ENCODE results near the gene RNU4-1.

RNU4-1 gene

DNA sequence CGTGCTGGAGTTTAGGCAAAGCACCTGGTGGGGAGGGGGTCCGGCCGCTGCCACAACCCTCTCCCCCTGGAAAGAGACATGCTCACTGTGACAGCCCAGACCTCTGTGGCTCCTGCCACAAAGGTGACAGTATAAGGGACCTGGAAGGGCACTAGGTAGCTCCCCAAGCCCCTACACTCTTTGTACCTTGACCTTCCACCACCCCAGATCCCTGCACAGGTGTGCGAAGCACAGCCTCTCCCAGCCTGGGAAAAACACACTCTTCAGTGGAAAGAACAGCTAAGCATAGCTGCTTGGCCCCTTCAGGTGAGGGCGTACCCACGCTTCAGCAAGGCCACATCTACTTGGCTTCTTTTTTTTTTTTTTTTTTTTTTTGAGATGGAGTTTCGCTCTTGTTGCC lies 39.5 kb upstream of the RNU4-1 start:
- no peak for DNase-seq
- H3K4me3 ChIP-seq (ENCODE audit: low read depth, low read length) = no peak overlapping the region
- no peak overlapping the region for H3K27ac ChIP-seq
- in situ Hi-C loops (cut with HindIII; ENCODE audit: low pct_ligation_motif_present, low sequenced_read_pairs) = no loop called here
- no peaks in the 10 kb centered on the region for H3K36me3 ChIP-seq (replicated peaks)
- no peaks in the 10 kb centered on the region for H3K27me3 ChIP-seq (replicated peaks)
- TF ChIP-seq, protein P1, sequence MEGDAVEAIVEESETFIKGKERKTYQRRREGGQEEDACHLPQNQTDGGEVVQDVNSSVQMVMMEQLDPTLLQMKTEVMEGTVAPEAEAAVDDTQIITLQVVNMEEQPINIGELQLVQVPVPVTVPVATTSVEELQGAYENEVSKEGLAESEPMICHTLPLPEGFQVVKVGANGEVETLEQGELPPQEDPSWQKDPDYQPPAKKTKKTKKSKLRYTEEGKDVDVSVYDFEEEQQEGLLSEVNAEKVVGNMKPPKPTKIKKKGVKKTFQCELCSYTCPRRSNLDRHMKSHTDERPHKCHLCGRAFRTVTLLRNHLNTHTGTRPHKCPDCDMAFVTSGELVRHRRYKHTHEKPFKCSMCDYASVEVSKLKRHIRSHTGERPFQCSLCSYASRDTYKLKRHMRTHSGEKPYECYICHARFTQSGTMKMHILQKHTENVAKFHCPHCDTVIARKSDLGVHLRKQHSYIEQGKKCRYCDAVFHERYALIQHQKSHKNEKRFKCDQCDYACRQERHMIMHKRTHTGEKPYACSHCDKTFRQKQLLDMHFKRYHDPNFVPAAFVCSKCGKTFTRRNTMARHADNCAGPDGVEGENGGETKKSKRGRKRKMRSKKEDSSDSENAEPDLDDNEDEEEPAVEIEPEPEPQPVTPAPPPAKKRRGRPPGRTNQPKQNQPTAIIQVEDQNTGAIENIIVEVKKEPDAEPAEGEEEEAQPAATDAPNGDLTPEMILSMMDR (IDR thresholded peaks at IDR 0.05; ENCODE audit: low read depth, low read length, missing control alignments) = no peak

DNA sequence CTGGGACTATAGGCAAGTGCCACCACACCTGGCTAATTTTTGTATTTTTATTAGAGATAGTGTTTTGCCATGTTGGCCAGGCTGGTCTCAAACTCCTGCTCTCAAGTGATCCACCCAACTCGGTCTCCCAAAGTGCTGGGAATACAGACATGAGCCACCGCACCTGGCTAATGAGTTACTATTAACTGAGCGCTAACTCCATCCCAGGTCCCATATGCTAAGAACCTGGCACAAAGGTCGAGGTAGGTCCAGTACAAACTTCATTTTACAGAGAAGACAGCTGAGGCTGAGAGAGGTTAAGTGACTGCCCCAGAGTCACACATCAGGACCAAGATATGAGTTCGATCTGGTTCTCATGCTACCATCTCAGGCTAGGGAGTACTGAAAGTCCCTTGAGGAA lies 39.0 kb upstream of the RNU4-1 start:
- Histone ChIP-seq H3K36me3 (replicated peaks) (no peaks in the 10 kb centered on the region), H3K4me3 (ENCODE audit: low read depth, low read length) (no peak overlapping the region), H3K27ac (no peak overlapping the region), H3K27me3 (replicated peaks) (no peaks in the 10 kb centered on the region)
- no peak for DNase-seq
- in situ Hi-C loops (cut with HindIII; ENCODE audit: low pct_ligation_motif_present, low sequenced_read_pairs) = no loop called here
- TF ChIP-seq, protein P1 (IDR thresholded peaks at IDR 0.05; ENCODE audit: low read depth, low read length, missing control alignments) = no peak

DNA sequence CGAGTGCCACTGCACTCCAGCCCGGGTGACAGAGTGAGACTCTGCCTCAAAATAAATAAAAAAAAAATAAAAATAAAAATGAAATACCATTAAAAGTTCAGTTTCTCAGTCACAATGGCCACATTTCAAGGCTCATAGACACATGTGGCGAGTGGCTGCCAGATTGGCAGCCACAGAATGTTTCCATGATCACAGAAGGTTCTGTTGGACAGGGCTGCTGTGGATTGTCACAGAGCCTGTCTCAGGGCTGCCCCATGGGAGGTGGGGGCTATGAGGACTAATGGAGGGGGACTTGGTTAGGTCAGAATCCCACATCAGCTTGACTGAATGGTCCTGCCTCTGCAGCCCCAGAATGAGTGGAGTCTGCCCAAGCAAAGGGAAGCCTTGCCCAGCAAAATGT lies 38.4 kb upstream of the RNU4-1 start:
- Histone ChIP-seq H3K27ac (no peak overlapping the region), H3K4me3 (ENCODE audit: low read depth, low read length) (no peak overlapping the region), H3K27me3 (replicated peaks) (no peaks in the 10 kb centered on the region), H3K36me3 (replicated peaks) (no peaks in the 10 kb centered on the region)
- in situ Hi-C loops (cut with HindIII; ENCODE audit: low pct_ligation_motif_present, low sequenced_read_pairs) = no loop called here
- no peak for DNase-seq
- TF ChIP-seq, protein P1 (IDR thresholded peaks at IDR 0.05; ENCODE audit: low read depth, low read length, missing control alignments) = no peak

DNA sequence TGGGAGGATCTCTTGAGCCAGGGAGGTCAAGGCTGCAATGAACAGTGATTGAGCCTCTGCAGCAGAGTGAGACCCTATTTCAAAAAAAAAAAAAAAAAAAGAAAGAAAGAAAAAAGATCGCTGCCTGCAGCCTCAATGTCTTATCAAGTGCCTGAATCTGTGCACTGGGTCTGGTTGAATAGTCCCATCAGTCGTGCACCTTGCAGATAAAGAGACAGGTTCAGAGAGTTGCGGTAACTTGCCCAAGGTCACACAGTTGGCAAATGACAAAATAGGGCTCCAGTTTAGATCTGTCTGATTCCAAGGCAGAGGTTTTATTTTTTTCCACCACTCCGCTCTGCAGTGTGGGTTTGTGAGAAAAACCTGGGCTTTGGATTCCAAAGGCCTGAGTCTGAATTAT lies 35.2 kb upstream of the RNU4-1 start:
- Histone ChIP-seq H3K27me3 (replicated peaks) (no peaks in the 10 kb centered on the region), H3K4me3 (ENCODE audit: low read depth, low read length) (no peak overlapping the region), H3K27ac (no peak overlapping the region), H3K36me3 (replicated peaks) (no peaks in the 10 kb centered on the region)
- in situ Hi-C loops (cut with HindIII; ENCODE audit: low pct_ligation_motif_present, low sequenced_read_pairs) = no loop called here
- no peak for DNase-seq
- TF ChIP-seq, protein P1 (IDR thresholded peaks at IDR 0.05; ENCODE audit: low read depth, low read length, missing control alignments) = no peak

DNA sequence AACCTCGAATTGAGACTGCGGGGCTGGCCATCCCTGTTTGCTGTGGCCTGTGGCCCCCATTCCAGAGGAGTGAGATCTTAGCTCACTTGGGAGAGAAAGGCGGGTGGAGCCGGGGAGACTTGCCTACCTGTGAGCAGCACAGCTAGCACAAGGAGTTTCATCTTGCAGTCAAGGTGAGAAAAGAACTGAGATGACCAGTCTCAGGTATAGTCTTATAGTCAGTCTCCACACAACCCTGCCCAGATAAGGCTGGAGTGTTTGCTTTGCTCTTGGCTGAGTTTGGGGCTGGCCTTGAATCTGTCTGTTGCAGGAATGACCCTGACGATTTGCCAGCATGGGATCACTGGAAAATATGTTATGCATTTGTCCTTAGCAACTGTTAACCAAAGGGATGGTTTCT lies 34.6 kb upstream of the RNU4-1 start, which contains the start of gene PLA2G1B:
TSS of gene PLA2G1B (minus strand) at position 187 of the 400 bp plus-strand sequence. CDS start at position 161, 26 bp downstream.
- in situ Hi-C loops (cut with HindIII; ENCODE audit: low pct_ligation_motif_present, low sequenced_read_pairs) = no loop called here
- H3K27me3 ChIP-seq (replicated peaks) = no peaks in the 10 kb centered on the region
- DNase-seq = no peak
- TF ChIP-seq, protein P1 (IDR thresholded peaks at IDR 0.05; ENCODE audit: low read depth, low read length, missing control alignments) = no peak
- H3K4me3 ChIP-seq (ENCODE audit: low read depth, low read length) = no peak within 1 kb of the TSS
- no peaks in the 10 kb centered on the region for H3K36me3 ChIP-seq (replicated peaks)
- H3K27ac ChIP-seq = no peak within 1 kb of the TSS

DNA sequence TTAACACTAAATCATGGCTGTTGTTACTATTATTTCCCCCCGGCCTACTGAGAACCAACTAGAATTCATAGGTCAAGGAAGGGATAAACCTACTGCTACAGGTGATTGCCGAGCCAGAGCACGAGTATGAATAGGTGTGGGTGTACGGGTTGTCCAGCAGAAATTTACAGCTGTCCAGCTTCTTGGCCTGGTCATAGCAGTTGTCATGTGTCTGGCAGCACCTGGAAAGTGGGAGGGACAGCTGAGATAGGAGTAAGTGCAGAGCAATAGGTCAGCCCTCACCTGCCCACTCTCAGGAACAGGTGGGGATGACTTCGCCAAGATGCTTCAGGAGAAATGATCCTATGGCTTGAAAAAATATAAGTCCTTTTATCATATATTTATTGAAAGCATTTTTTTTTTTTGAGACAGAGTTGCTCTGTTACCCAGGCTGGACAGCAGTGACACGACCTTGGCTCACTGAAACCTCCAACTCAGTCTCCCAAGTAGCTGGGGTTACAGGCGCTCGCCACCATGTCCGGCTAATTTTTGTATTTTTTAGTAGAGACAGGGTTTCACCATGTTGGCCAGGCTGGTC lies 31.9 kb upstream of the RNU4-1 start:
- Histone ChIP-seq H3K27ac (no peak overlapping the region), H3K27me3 (replicated peaks) (no peaks in the 10 kb centered on the region), H3K4me3 (ENCODE audit: low read depth, low read length) (no peak overlapping the region), H3K36me3 (replicated peaks) (no peaks in the 10 kb centered on the region)
- no peak for DNase-seq
- in situ Hi-C loops (cut with HindIII; ENCODE audit: low pct_ligation_motif_present, low sequenced_read_pairs) = no loop called here
- TF ChIP-seq, protein P1 (IDR thresholded peaks at IDR 0.05; ENCODE audit: low read depth, low read length, missing control alignments) = no peak

All from brain microvascular endothelial cell (primary cell).